ENCODE results near the gene IL16.
"Not testable (repeated sequence)": the region's sequence is repeated elsewhere in the genome, so short reads cannot be mapped to it uniquely, and the experiment has no call there.

Gene IL16

DNA sequence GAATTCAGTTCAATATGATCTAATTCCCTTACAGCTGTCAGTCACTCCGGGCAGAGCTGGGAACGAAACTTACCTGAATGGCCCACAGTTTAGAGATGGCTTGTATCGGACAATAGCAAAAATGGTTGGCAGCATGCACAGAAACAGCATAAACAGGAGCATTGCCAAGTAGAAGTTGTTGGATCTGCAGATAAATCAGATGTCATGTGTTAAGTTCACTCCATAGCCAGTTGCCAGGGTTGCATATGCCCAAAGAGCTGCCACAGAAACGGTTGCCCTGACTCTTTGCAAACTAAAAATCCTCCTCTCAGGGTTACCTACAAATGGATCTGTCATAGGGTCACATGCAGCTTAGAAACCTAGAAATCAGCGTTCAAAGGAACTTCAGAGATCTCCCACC, 142.6 kb downstream of the IL16 start:
- Histone ChIP-seq H3K9ac (ENCODE audit: low read depth, low read length) (no peak overlapping the region), H3K4me1 (ENCODE audit: control insufficient read depth, insufficient read depth, low read length) (no peaks in the 10 kb centered on the region), H3K4me3 (ENCODE audit: low read depth, low read length) (no peak overlapping the region), H3K27me3 (ENCODE audit: control insufficient read depth, insufficient read depth, low read length) (no peaks in the 10 kb centered on the region), H3K9me3 (ENCODE audit: control insufficient read depth, insufficient read depth, low read length) (no peaks in the 10 kb centered on the region), H3K36me3 (ENCODE audit: control insufficient read depth, insufficient read depth, low read length) (no peaks in the 10 kb centered on the region)

DNA sequence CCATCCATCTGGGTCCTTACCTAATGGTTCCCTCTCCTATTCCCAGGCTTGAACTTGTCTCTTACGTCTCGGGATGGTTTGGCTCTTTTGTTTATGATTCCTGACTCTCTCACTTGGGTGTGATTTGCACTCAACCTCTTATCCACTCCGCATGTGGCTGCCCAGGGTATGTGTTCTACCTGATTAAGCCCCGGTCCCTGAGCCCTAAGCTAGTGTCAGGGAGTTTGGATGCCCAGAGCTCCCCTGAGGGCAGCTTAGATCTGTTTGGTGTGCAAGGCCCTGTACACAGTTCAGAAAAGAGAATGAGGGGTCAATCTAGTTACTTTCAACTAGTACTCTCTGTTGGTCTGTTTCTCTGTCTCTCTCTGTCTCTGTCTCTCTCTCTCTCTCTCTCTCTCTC, 143.2 kb downstream of the IL16 start:
- no peak overlapping the region for H3K4me3 ChIP-seq (ENCODE audit: low read depth, low read length)
- no peaks in the 10 kb centered on the region for H3K36me3 ChIP-seq (ENCODE audit: control insufficient read depth, insufficient read depth, low read length)
- no peaks in the 10 kb centered on the region for H3K9me3 ChIP-seq (ENCODE audit: control insufficient read depth, insufficient read depth, low read length)
- H3K27me3 ChIP-seq (ENCODE audit: control insufficient read depth, insufficient read depth, low read length), result no peaks in the 10 kb centered on the region
- H3K4me1 ChIP-seq (ENCODE audit: control insufficient read depth, insufficient read depth, low read length), result no peaks in the 10 kb centered on the region
- H3K9ac ChIP-seq (ENCODE audit: low read depth, low read length), result no peak overlapping the region

DNA sequence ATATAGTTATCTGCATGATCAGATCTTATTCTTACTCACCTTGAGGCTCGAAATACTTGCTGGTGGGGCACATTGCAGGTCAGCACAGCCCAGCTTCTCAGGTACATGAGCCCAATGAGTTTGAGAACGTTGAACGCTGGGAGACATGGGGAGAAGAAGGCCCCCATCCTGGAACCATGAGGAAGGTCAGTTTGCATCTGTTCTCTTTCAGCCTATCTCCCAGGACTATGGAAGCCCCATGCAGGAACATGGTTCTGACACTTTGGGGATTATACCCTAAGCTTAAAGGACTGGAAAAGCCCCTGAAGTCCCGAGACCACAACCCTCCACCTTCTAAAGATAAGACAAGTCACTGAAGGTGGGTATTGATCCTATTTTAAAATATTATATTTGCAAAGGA, 144.7 kb downstream of the IL16 start:
- Histone ChIP-seq H3K27me3 (ENCODE audit: control insufficient read depth, insufficient read depth, low read length) (no peaks in the 10 kb centered on the region), H3K9me3 (ENCODE audit: control insufficient read depth, insufficient read depth, low read length) (no peaks in the 10 kb centered on the region), H3K36me3 (ENCODE audit: control insufficient read depth, insufficient read depth, low read length) (no peaks in the 10 kb centered on the region), H3K9ac (ENCODE audit: low read depth, low read length) (no peak overlapping the region), H3K4me1 (ENCODE audit: control insufficient read depth, insufficient read depth, low read length) (no peaks in the 10 kb centered on the region), H3K4me3 (ENCODE audit: low read depth, low read length) (no peak overlapping the region)

DNA sequence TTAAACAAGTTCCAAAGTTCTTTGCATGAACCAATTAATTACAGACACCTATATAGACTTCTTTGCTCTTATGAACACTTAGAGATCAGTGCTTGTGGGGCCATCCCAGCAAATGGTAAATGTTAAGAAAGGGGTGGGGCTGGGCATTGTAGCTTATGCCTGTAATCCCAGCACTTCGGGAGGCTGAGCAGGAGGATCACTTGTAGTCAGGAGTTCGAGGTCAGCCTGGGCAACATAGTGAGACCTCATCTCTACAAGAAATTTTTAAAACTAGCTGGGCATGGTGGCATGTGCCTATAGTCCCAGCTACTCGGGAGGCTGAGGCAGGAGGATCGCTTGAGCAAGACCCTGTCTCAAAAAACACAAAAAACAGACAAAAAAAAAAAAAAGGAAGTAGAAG, 146.7 kb downstream of the IL16 start:
- Histone ChIP-seq H3K9ac (ENCODE audit: low read depth, low read length) (no peak overlapping the region), H3K4me3 (ENCODE audit: low read depth, low read length) (no peak overlapping the region)

DNA sequence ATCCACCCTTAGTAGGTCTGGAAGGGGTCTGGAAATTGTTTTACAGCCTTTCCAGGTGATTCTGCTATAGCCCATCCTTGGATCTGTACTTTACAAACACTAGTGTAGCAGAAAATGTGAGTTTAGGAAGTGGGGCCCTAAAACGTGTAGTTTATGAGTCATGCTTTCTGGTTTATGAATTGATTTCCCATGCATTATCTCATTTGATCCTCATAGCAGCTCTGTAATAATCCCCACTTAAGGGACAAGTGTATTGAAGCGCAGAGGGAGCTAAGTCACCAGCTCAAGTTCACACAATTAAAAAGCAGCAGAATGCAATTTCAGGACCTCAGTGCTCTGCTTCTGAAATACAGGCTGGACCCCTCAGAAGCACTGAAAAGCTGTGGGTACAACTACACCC, 149.9 kb downstream of the IL16 start:
- no peak overlapping the region for H3K9ac ChIP-seq (ENCODE audit: low read depth, low read length)
- H3K36me3 ChIP-seq (ENCODE audit: control insufficient read depth, insufficient read depth, low read length), result no peaks in the 10 kb centered on the region
- H3K9me3 ChIP-seq (ENCODE audit: control insufficient read depth, insufficient read depth, low read length), result no peaks in the 10 kb centered on the region
- H3K4me1 ChIP-seq (ENCODE audit: control insufficient read depth, insufficient read depth, low read length), result no peaks in the 10 kb centered on the region
- no peak overlapping the region for H3K4me3 ChIP-seq (ENCODE audit: low read depth, low read length)
- no peaks in the 10 kb centered on the region for H3K27me3 ChIP-seq (ENCODE audit: control insufficient read depth, insufficient read depth, low read length)

More for the DNA sequence above, 146.7 kb downstream of the IL16 start:
- no peaks in the 10 kb centered on the region for H3K27me3 ChIP-seq (ENCODE audit: control insufficient read depth, insufficient read depth, low read length)
- H3K4me1 ChIP-seq (ENCODE audit: control insufficient read depth, insufficient read depth, low read length), result no peaks in the 10 kb centered on the region
- no peaks in the 10 kb centered on the region for H3K36me3 ChIP-seq (ENCODE audit: control insufficient read depth, insufficient read depth, low read length)
- H3K9me3 ChIP-seq (ENCODE audit: control insufficient read depth, insufficient read depth, low read length), result no peaks in the 10 kb centered on the region

DNA sequence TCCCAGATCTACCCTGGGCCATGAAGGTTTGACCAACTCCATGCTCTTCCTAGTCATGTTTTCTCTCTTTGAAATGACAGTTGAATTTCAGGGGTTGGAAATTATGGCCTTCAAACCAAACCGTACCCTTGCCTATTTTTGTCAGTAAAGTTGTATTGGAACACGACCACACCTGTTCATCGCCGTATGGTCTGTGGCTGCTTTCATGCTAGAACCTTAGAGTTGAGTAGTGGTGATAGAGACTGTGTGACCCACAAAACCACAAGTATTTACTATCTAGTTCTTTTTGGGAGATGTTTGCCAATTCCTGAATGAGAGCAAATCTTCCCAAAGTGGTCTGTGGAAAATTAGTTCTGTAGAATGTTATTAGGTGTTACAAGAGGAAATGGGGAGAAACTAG, 151.2 kb downstream of the IL16 start:
- Histone ChIP-seq H3K4me3 (ENCODE audit: low read depth, low read length) (no peak overlapping the region), H3K9me3 (ENCODE audit: control insufficient read depth, insufficient read depth, low read length) (no peaks in the 10 kb centered on the region), H3K9ac (ENCODE audit: low read depth, low read length) (no peak overlapping the region), H3K27me3 (ENCODE audit: control insufficient read depth, insufficient read depth, low read length) (no peaks in the 10 kb centered on the region), H3K4me1 (ENCODE audit: control insufficient read depth, insufficient read depth, low read length) (no peaks in the 10 kb centered on the region), H3K36me3 (ENCODE audit: control insufficient read depth, insufficient read depth, low read length) (no peaks in the 10 kb centered on the region)

DNA sequence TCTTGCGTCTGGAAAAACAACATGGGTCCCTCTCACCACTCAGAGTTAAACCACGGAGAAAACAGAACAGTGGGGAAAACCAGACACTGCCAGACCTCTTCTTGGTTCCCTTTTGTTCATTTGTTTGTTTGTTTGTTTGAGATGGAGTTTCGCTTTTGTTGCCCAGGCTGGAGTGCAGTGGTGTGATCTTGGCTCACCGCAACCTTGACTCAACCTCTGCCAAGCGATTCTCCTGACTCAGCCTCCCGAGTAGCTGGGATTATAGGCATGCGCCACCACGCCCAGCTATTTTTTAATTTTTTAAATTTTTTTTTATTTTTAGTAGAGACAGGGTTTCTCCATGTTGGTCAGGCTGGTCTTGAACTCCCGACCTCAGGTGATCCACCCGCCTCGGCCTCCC, 152.0 kb downstream of the IL16 start:
- not testable (repeated sequence) for H3K4me1 ChIP-seq (ENCODE audit: control insufficient read depth, insufficient read depth, low read length); H3K4me3 ChIP-seq (ENCODE audit: low read depth, low read length); H3K36me3 ChIP-seq (ENCODE audit: control insufficient read depth, insufficient read depth, low read length); H3K9ac ChIP-seq (ENCODE audit: low read depth, low read length); H3K27me3 ChIP-seq (ENCODE audit: control insufficient read depth, insufficient read depth, low read length); H3K9me3 ChIP-seq (ENCODE audit: control insufficient read depth, insufficient read depth, low read length)

DNA sequence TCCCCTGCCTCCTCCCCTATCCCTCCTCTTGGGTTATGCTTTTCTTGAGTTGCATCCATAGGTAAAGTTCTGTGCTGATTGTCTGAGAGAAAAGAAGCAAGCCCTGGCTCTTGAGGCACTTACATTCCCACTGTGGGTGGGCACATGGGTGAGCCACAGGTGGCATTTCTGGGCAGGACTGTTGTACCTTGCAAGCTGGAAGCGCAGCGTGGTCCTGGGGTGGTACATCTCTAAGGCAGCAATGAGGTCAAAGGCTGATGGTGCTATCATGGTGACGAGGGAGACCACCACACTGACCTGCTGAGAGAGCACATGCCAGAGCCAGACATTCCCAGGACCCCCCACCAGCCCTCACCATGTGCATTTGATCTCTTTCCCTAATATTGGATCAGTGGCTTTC, 152.6 kb downstream of the IL16 start:
- Histone ChIP-seq H3K4me3 (ENCODE audit: low read depth, low read length) (no peak overlapping the region), H3K36me3 (ENCODE audit: control insufficient read depth, insufficient read depth, low read length) (no peaks in the 10 kb centered on the region), H3K9ac (ENCODE audit: low read depth, low read length) (no peak overlapping the region), H3K4me1 (ENCODE audit: control insufficient read depth, insufficient read depth, low read length) (no peaks in the 10 kb centered on the region), H3K9me3 (ENCODE audit: control insufficient read depth, insufficient read depth, low read length) (no peaks in the 10 kb centered on the region), H3K27me3 (ENCODE audit: control insufficient read depth, insufficient read depth, low read length) (no peaks in the 10 kb centered on the region)

DNA sequence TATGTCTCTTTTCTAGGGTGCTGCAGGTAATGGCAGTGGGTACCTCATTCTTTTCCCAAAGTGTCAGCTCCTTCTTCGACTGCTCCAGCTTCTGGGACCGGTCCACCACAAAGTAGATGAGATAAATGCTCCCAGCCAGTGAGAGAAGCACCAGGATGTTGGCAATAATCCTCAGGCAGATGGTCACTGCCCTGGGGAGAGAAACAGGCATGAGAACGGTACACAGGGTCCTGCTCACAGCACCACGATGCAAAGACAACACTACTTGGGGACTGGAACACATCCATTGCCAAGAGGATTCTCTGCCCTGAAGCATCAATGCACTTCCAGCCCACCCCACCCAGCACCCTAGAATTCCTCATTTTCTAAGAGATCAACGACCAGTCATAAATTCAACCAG, 155.0 kb downstream of the IL16 start:
- Histone ChIP-seq H3K4me3 (ENCODE audit: low read depth, low read length) (no peak overlapping the region), H3K27me3 (ENCODE audit: control insufficient read depth, insufficient read depth, low read length) (no peaks in the 10 kb centered on the region), H3K36me3 (ENCODE audit: control insufficient read depth, insufficient read depth, low read length) (no peaks in the 10 kb centered on the region), H3K9ac (ENCODE audit: low read depth, low read length) (no peak overlapping the region), H3K9me3 (ENCODE audit: control insufficient read depth, insufficient read depth, low read length) (no peaks in the 10 kb centered on the region), H3K4me1 (ENCODE audit: control insufficient read depth, insufficient read depth, low read length) (peaks cover 3% of the 10 kb centered on the region)

DNA sequence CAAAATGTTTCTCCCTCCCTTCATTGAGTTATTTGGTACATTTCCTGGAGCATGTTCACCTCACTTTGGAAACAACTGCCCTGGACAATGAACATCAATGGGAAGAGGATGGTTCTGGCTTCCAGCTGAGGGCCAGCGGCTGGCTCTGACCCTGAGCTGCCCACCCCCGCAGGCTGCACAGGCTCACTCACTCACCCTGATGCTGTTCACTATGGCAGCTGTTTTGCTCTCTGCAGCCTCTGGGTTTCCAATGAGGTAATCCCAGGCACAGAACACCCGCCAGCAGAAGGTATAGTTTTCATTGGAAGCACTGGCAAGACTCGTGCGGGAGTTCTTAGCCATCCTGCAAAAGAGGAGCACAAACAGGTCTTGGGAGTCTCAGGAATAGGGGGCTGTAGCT, 159.6 kb downstream of the IL16 start:
- Histone ChIP-seq H3K4me3 (ENCODE audit: low read depth, low read length) (no peak overlapping the region), H3K4me1 (ENCODE audit: control insufficient read depth, insufficient read depth, low read length) (peaks cover 3% of the 10 kb centered on the region), H3K9me3 (ENCODE audit: control insufficient read depth, insufficient read depth, low read length) (no peaks in the 10 kb centered on the region), H3K27me3 (ENCODE audit: control insufficient read depth, insufficient read depth, low read length) (no peaks in the 10 kb centered on the region), H3K36me3 (ENCODE audit: control insufficient read depth, insufficient read depth, low read length) (no peaks in the 10 kb centered on the region), H3K9ac (ENCODE audit: low read depth, low read length) (no peak overlapping the region)

DNA sequence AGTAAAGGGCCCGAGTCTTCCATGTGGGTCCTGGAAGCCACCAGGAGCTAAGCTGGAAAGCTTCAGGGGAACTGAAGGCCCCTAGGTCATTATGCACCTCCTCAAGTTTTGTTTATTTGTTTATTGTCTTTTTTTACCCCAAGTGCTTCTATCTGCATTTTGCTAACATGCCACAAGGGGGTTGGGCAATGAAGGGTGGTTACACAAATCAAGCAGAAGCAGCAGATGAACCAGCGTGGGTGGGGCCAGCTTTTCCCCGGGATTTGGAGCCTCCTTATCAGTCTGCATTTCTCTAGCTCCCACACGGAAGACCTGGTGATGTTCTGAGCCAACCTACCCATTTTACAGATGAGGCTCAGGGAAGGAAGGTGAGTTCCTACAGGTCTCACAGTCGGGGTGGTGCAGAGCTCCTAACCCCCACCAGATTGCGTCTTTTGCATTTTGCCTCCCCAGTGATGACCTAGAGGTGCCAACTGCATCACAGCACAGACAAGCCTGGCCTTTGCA, 160.6 kb downstream of the IL16 start:
- H3K9ac ChIP-seq (ENCODE audit: low read depth, low read length), result no peak overlapping the region
- no peaks in the 10 kb centered on the region for H3K36me3 ChIP-seq (ENCODE audit: control insufficient read depth, insufficient read depth, low read length)
- H3K4me3 ChIP-seq (ENCODE audit: low read depth, low read length), result no peak overlapping the region
- H3K9me3 ChIP-seq (ENCODE audit: control insufficient read depth, insufficient read depth, low read length), result no peaks in the 10 kb centered on the region
- H3K4me1 ChIP-seq (ENCODE audit: control insufficient read depth, insufficient read depth, low read length), result peaks cover 3% of the 10 kb centered on the region
- H3K27me3 ChIP-seq (ENCODE audit: control insufficient read depth, insufficient read depth, low read length), result no peaks in the 10 kb centered on the region

DNA sequence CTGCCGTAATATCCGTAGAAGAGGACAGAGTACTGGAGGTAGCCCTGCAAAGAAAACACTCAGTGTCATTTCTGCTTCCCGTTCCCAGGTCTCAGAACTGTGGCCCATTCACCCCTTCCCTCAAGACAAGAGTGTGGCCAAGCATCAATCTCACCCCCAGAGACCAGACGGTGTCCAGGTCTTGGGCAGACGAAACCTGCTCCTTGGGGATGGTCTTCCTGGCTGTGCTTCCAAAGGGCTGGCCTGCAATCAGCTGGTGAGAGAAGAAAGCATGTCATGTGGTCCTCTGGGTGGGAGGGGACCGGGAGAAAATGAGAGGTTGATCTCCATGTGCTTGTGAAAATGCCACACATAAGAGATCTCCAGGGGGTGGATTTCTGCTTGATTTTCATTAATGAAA, 161.6 kb downstream of the IL16 start:
- Histone ChIP-seq H3K36me3 (ENCODE audit: control insufficient read depth, insufficient read depth, low read length) (no peaks in the 10 kb centered on the region), H3K9me3 (ENCODE audit: control insufficient read depth, insufficient read depth, low read length) (no peaks in the 10 kb centered on the region), H3K4me1 (ENCODE audit: control insufficient read depth, insufficient read depth, low read length) (peaks cover 3% of the 10 kb centered on the region)

DNA sequence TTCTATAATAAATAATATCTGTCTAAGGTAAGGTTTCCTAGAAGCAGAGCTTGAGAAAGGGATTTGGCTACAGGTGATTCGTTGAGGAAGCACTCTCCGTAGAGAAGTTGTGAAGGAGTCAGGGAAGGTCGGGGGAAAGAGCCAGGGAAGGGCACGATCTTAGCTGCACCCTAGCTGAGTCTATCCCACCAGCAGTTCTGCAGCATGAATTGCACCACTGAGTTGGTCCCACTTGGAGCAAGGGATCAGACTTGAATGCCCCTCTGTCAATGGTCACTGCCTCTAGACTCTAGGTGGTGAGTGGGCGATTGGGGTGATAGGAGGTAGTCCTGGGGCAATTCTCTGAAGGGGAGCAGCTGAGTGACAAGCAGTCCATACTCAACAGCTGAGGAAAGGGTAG, 163.8 kb downstream of the IL16 start:
- Histone ChIP-seq H3K4me1 (ENCODE audit: control insufficient read depth, insufficient read depth, low read length) (peaks cover 3% of the 10 kb centered on the region), H3K9ac (ENCODE audit: low read depth, low read length) (no peak overlapping the region), H3K36me3 (ENCODE audit: control insufficient read depth, insufficient read depth, low read length) (no peaks in the 10 kb centered on the region), H3K4me3 (ENCODE audit: low read depth, low read length) (no peak overlapping the region), H3K27me3 (ENCODE audit: control insufficient read depth, insufficient read depth, low read length) (no peaks in the 10 kb centered on the region), H3K9me3 (ENCODE audit: control insufficient read depth, insufficient read depth, low read length) (no peaks in the 10 kb centered on the region)

More for the DNA sequence above, 161.6 kb downstream of the IL16 start:
- no peaks in the 10 kb centered on the region for H3K27me3 ChIP-seq (ENCODE audit: control insufficient read depth, insufficient read depth, low read length)
- no peak overlapping the region for H3K4me3 ChIP-seq (ENCODE audit: low read depth, low read length)
- no peak overlapping the region for H3K9ac ChIP-seq (ENCODE audit: low read depth, low read length)

Measured in iPS-15b (cell line).